ENCODE measurements around the gene GIMAP8.

GRCh38 chr7:150443793-150444540, 6.5 kb upstream of the GIMAP8 start:
- TF ChIP-seq CTCF (IDR thresholded peaks at IDR 0.05) (no peak), ZFX (IDR thresholded peaks at IDR 0.05; ENCODE audit: borderline replicate concordance) (no peak)

Data from 22Rv1 (cell line).